ENCODE measurements around the gene RAD1.

DNA sequence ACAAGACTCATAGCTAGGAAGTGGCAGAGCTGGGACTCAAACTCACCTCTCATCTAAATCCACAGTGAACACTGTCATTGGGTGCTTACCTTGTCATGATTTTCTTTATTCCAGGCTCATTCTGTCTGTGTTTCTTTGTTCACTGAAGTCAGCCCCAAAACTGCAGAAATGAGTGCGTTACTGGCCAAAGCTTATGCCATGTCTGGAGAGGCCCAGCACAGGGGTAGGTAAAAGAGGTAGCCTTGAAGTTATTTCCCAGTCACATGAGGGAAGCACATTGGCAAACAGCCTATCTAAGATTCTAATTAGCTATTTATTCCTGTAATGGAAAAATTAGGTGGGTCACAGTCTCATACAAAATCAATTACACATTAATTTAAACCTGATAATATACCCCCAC, 46.5 kb downstream of the RAD1 start:
- TF ChIP-seq, protein P1, sequence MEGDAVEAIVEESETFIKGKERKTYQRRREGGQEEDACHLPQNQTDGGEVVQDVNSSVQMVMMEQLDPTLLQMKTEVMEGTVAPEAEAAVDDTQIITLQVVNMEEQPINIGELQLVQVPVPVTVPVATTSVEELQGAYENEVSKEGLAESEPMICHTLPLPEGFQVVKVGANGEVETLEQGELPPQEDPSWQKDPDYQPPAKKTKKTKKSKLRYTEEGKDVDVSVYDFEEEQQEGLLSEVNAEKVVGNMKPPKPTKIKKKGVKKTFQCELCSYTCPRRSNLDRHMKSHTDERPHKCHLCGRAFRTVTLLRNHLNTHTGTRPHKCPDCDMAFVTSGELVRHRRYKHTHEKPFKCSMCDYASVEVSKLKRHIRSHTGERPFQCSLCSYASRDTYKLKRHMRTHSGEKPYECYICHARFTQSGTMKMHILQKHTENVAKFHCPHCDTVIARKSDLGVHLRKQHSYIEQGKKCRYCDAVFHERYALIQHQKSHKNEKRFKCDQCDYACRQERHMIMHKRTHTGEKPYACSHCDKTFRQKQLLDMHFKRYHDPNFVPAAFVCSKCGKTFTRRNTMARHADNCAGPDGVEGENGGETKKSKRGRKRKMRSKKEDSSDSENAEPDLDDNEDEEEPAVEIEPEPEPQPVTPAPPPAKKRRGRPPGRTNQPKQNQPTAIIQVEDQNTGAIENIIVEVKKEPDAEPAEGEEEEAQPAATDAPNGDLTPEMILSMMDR (IDR thresholded peaks at IDR 0.05) = no peak
- no peak for TF ChIP-seq POLR2A (IDR thresholded peaks at IDR 0.05)
